HG03159 (cell line): Measurements from ENCODE around the gene IKBIP.
"Not testable (repeated sequence)": the region's sequence is repeated elsewhere in the genome, so short reads cannot be mapped to it uniquely, and the experiment has no call there.

Experiments
- ATAC-seq: cut with Tn5 transposase; IDR thresholded peaks from one replicate; pipeline ENCODE4 v1.9.1; 2021; ENCODE audit warnings: mild to moderate bottlenecking, moderate library complexity; ENCODE audit not compliant: unreplicated experiment

IKBIP gene

GRCh38 chr12:98578821-98579220 is 65.8 kb downstream of the IKBIP start:
- no peak for ATAC-seq

- ATAC-seq = no peak
These were observed 66.2 kb downstream of the IKBIP start for GRCh38 chr12:98578392-98578791.

GRCh38 chr12:98576795-98577194 is 67.8 kb downstream of the IKBIP start:
- ATAC-seq = not testable (repeated sequence)

GRCh38 chr12:98575013-98575412 is 69.6 kb downstream of the IKBIP start:
- no peak for ATAC-seq
